IMR-90 (cell line): Measurements from ENCODE around the gene PDCD1.

Experiments used
- BHLHE40 ChIP-seq: fragments of 150-350 bp; IDR thresholded peaks from 2 replicates; pipeline ENCODE4 v1.6.1; 2016; ENCODE audit warnings: mild to moderate bottlenecking, low read depth, low read length
- CEBPB ChIP-seq: IDR thresholded peaks from 2 replicates; pipeline ENCODE4 v1.6.1; 2012; ENCODE audit warnings: low read depth, low read length, improper control_type of control experiment
- CTCF ChIP-seq: conservative IDR thresholded peaks from 2 replicates; pipeline ENCODE4 v1.5.1; 2012; ENCODE audit warnings: mild to moderate bottlenecking, low read depth, low read length, improper control_type of control experiment
- FOS ChIP-seq: fragments of 150-350 bp; IDR thresholded peaks from 2 replicates; pipeline ENCODE4 v1.6.1; 2016; ENCODE audit warnings: low read depth, low read length
- POLR2A ChIP-seq: IDR thresholded peaks from 2 replicates; pipeline ENCODE4 v1.6.1; 2012; ENCODE audit warnings: mild to moderate bottlenecking, low read depth, low read length
- RCOR1 ChIP-seq: IDR thresholded peaks from 2 replicates; pipeline ENCODE4 v1.6.1; 2012; ENCODE audit warnings: mild to moderate bottlenecking, low read length, improper control_type of control experiment; ENCODE audit not compliant: insufficient replicate concordance
- RFX5 ChIP-seq: IDR thresholded peaks from 2 replicates; pipeline ENCODE4 v1.8.0; 2012; ENCODE audit warnings: low read depth, mild to moderate bottlenecking, low read length, moderate library complexity
- SMC3 ChIP-seq: fragments of 150-350 bp; IDR thresholded peaks from 2 replicates; pipeline ENCODE4 v1.6.1; 2016; ENCODE audit warnings: low read depth, mild to moderate bottlenecking, antibody characterized with exemption, low read length, moderate library complexity
- TF ChIP-seq, protein P1 (sequence below): fragments of 150-350 bp; IDR thresholded peaks from 2 replicates; pipeline ENCODE4 v1.6.1; 2017; ENCODE audit warnings: mild to moderate bottlenecking, antibody characterized with exemption, low read length, low read depth
- TF ChIP-seq, protein P2 (sequence below): fragments of 150-350 bp; IDR thresholded peaks from 2 replicates; pipeline ENCODE4 v1.6.1; 2016; ENCODE audit warnings: low read depth, mild to moderate bottlenecking, low read length, moderate library complexity, borderline replicate concordance

GRCh38 chr2:241896746-241897201 lies 38.1 kb upstream of the PDCD1 start:
- no peak for TF ChIP-seq CTCF
- no peak for TF ChIP-seq RCOR1
- TF ChIP-seq SMC3, result no peak
- no peak for TF ChIP-seq POLR2A
- TF ChIP-seq, protein P1, sequence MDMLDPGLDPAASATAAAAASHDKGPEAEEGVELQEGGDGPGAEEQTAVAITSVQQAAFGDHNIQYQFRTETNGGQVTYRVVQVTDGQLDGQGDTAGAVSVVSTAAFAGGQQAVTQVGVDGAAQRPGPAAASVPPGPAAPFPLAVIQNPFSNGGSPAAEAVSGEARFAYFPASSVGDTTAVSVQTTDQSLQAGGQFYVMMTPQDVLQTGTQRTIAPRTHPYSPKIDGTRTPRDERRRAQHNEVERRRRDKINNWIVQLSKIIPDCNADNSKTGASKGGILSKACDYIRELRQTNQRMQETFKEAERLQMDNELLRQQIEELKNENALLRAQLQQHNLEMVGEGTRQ, result no peak
- no peak for TF ChIP-seq CEBPB
- TF ChIP-seq, protein P2, sequence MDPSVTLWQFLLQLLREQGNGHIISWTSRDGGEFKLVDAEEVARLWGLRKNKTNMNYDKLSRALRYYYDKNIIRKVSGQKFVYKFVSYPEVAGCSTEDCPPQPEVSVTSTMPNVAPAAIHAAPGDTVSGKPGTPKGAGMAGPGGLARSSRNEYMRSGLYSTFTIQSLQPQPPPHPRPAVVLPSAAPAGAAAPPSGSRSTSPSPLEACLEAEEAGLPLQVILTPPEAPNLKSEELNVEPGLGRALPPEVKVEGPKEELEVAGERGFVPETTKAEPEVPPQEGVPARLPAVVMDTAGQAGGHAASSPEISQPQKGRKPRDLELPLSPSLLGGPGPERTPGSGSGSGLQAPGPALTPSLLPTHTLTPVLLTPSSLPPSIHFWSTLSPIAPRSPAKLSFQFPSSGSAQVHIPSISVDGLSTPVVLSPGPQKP, result no peak
- TF ChIP-seq BHLHE40, result no peak
- TF ChIP-seq RFX5, result no peak
- no peak for TF ChIP-seq FOS
